Measurements from ENCODE around the gene SH3BP4. TPM values are rescaled to one million over a fixed set of nuclear protein-coding genes. Genes with fewer than 3 reads are reported as not detected.

SH3BP4 gene
- total RNA-seq, 1 donor from 2014 or later: 9.6 TPM

GRCh38 chr2:235027558-235028214, 75.9 kb downstream of the SH3BP4 start:
- H3K9me3 ChIP-seq (replicated peaks): no peaks in the 10 kb centered on the region
- intact Hi-C loops (cut with micrococcal nuclease): no loop called here
- H3K4me1 ChIP-seq: peaks cover 54% of the 10 kb centered on the region
- TF ChIP-seq CTCF (IDR thresholded peaks at IDR 0.05; ENCODE audit: borderline replicate concordance): no peak
- no peak for DNase-seq
- H3K27me3 ChIP-seq (ENCODE audit: low read depth): no peaks in the 10 kb centered on the region
- no peak overlapping the region for H3K4me3 ChIP-seq
- no peak overlapping the region for H3K27ac ChIP-seq (replicated peaks)
- no peaks in the 10 kb centered on the region for H3K36me3 ChIP-seq

GRCh38 chr2:235028646-235029045, 76.8 kb downstream of the SH3BP4 start:
- H3K36me3 ChIP-seq: no peaks in the 10 kb centered on the region
- no peak for TF ChIP-seq CTCF (IDR thresholded peaks at IDR 0.05; ENCODE audit: borderline replicate concordance)
- no peak for DNase-seq
- no peak overlapping the region for H3K27ac ChIP-seq (replicated peaks)
- H3K4me3 ChIP-seq: no peak overlapping the region
- H3K9me3 ChIP-seq (replicated peaks): no peaks in the 10 kb centered on the region
- no peaks in the 10 kb centered on the region for H3K27me3 ChIP-seq (ENCODE audit: low read depth)
- peaks cover 54% of the 10 kb centered on the region for H3K4me1 ChIP-seq
- intact Hi-C loops (cut with micrococcal nuclease): no loop called here

- no peaks in the 10 kb centered on the region for H3K27me3 ChIP-seq (ENCODE audit: low read depth)
- intact Hi-C loops (cut with micrococcal nuclease): no loop called here
- H3K27ac ChIP-seq (replicated peaks): no peak overlapping the region
- no peaks in the 10 kb centered on the region for H3K36me3 ChIP-seq
- no peaks in the 10 kb centered on the region for H3K9me3 ChIP-seq (replicated peaks)
- no peak for TF ChIP-seq CTCF (IDR thresholded peaks at IDR 0.05; ENCODE audit: borderline replicate concordance)
- H3K4me1 ChIP-seq: peaks cover 53% of the 10 kb centered on the region
- DNase-seq: no peak
- no peak overlapping the region for H3K4me3 ChIP-seq
Measured at GRCh38 chr2:235029054-235029453, 77.2 kb downstream of the SH3BP4 start.

GRCh38 chr2:235030126-235030525, 78.3 kb downstream of the SH3BP4 start:
- Histone ChIP-seq H3K4me1 (peaks cover 42% of the 10 kb centered on the region), H3K36me3 (peaks cover 7% of the 10 kb centered on the region), H3K4me3 (no peak overlapping the region), H3K9me3 (replicated peaks) (no peaks in the 10 kb centered on the region), H3K27ac (replicated peaks) (no peak overlapping the region), H3K27me3 (ENCODE audit: low read depth) (no peaks in the 10 kb centered on the region)
- intact Hi-C loops (cut with micrococcal nuclease): no loop called here
- DNase-seq: no peak
- TF ChIP-seq CTCF (IDR thresholded peaks at IDR 0.05; ENCODE audit: borderline replicate concordance): no peak

GRCh38 chr2:235030936-235031335, 79.1 kb downstream of the SH3BP4 start:
- H3K4me3 ChIP-seq: no peak overlapping the region
- peaks cover 34% of the 10 kb centered on the region for H3K4me1 ChIP-seq
- TF ChIP-seq CTCF (IDR thresholded peaks at IDR 0.05; ENCODE audit: borderline replicate concordance): no peak
- H3K27me3 ChIP-seq (ENCODE audit: low read depth): no peaks in the 10 kb centered on the region
- intact Hi-C loops (cut with micrococcal nuclease): no loop called here
- DNase-seq: no peak
- H3K36me3 ChIP-seq: peaks cover 14% of the 10 kb centered on the region
- H3K9me3 ChIP-seq (replicated peaks): no peaks in the 10 kb centered on the region
- H3K27ac ChIP-seq (replicated peaks): no peak overlapping the region
